NCI-H446 (cell line): ENCODE data around the gene CCDC77.

Experiments used
- DNase-seq, 2 experiments: peaks; one replicate each; lab custom pipeline; 2025; lab: John Stamatoyannopoulos, UW

The CCDC77 gene

GRCh38 chr12:480831-481816, 79.7 kb downstream of the CCDC77 start:
- peak in 1 of 2 experiments; percentile 25 for DNase-seq

- no peak for DNase-seq
Observed at GRCh38 chr12:482061-482460, 80.6 kb downstream of the CCDC77 start.

- no peak for DNase-seq
Observed at GRCh38 chr12:484096-484495, 82.7 kb downstream of the CCDC77 start.

GRCh38 chr12:490260-490659, 88.8 kb downstream of the CCDC77 start:
- no peak for DNase-seq
